Panc1 (cell line): ENCODE measurements around the gene CHRM1. TPM values are rescaled to one million over a fixed set of nuclear protein-coding genes. Genes with fewer than 3 reads are reported as not detected.
A peak's percentile ranks its signal among the peaks of the same experiment; 100 is the strongest.

Experiments used
- ATAC-seq: fragments of 200-7000 bp; cut with Tn5 transposase; 2 replicates; pipeline ENCODE4 v1.9.1; 2020; ENCODE audit warnings: mild to moderate bottlenecking, moderate library complexity
- BruUV-seq: library from RNA; stranded (reverse); fragments of 400-500 nt; replicated peaks from 2 replicates; lab custom pipeline; 2021; lab: Mats Ljungman, UMichigan
- CTCF ChIA-PET: fragments of 300-600 bp; sonication (Branson Sonifier 250); formaldehyde crosslinking; loops from one replicate; lab custom pipeline; 2022; ENCODE audit warnings: antibody characterized with exemption; lab: Charles Lee
- POLR2A ChIA-PET: fragments of 300-600 bp; sonication (Branson Sonifier 250); formaldehyde crosslinking; loops from one replicate; lab custom pipeline; 2022; ENCODE audit warnings: antibody characterized with exemption; lab: Charles Lee
- DNase-seq: peaks from one replicate; pipeline ENCODE4 v3.0.0-alpha.2; 2010; ENCODE audit warnings: low read depth, low spot score
- H3K27ac ChIP-seq: 2 replicates; pipeline ENCODE4 v1.5.1; 2011; ENCODE audit warnings: mild to moderate bottlenecking, low read length, inconsistent platforms
- H3K27me3 ChIP-seq: fragments of 200-500 bp; sonication (Bioruptor generic); 2 replicates; pipeline ENCODE4 v1.6.0; 2014; ENCODE audit warnings: low read length, inconsistent platforms; ENCODE audit not compliant: control insufficient read depth, insufficient read depth
- H3K36me3 ChIP-seq: fragments of 200-500 bp; sonication (Bioruptor generic); 2 replicates; pipeline ENCODE4 v1.5.1; 2014; ENCODE audit warnings: inconsistent platforms, mild to moderate bottlenecking, low read length, moderate library complexity; ENCODE audit not compliant: control insufficient read depth, insufficient read depth
- H3K4me1 ChIP-seq: 2 replicates; pipeline ENCODE4 v1.5.1; 2011; ENCODE audit warnings: inconsistent platforms, mild to moderate bottlenecking, low read length, moderate library complexity; ENCODE audit not compliant: control insufficient read depth, insufficient read depth
- H3K4me3 ChIP-seq, 2 experiments: 2 replicates each; pipeline ENCODE4 v1.5.1; 2011 to 2012; ENCODE audit warnings: low read depth in 2 of 2, low read length in 2 of 2, mild to moderate bottlenecking in 2 of 2, inconsistent platforms in 1 of 2, moderate library complexity in 1 of 2
- H3K9me3 ChIP-seq: fragments of 200-500 bp; sonication (Bioruptor generic); 2 replicates; pipeline ENCODE4 v1.5.1; 2014; ENCODE audit warnings: low read depth, mild to moderate bottlenecking, inconsistent platforms, low read length, moderate library complexity; ENCODE audit not compliant: control insufficient read depth, insufficient read depth
- CTCF ChIP-seq: fragments of 450-650 bp; IDR thresholded peaks from 2 replicates; pipeline ENCODE4 v1.5.1; 2017; ENCODE audit warnings: mild to moderate bottlenecking
- POLR2AphosphoS5 ChIP-seq: IDR thresholded peaks from 2 replicates; pipeline ENCODE4 v1.6.1; 2012; ENCODE audit warnings: mild to moderate bottlenecking, low read depth, low read length, moderate library complexity
- SIN3A ChIP-seq: IDR thresholded peaks from 2 replicates; pipeline ENCODE4 v1.6.1; 2012; ENCODE audit warnings: low read depth, mild to moderate bottlenecking, low read length, moderate library complexity, borderline replicate concordance; ENCODE audit not compliant: insufficient read depth
- TCF7L2 ChIP-seq: IDR thresholded peaks from 2 replicates; pipeline ENCODE4 v1.6.1; 2011; ENCODE audit warnings: mild to moderate bottlenecking, low read depth, low read length, inconsistent platforms
- in situ Hi-C: cut with HindIII; loops from 2 replicates; pipeline ENCODE4 v1.10.0; 2016; ENCODE audit warnings: low sequenced_read_pairs, low pct_unique_long_range_greater_than_20kb
- intact Hi-C: fragments of 100-400 bp; cut with micrococcal nuclease; formaldehyde crosslinking; loops from one replicate; pipeline ENCODE4 v1.10.0; 2022; ENCODE audit not compliant: unreplicated experiment
- total RNA-seq: library from RNA; stranded (reverse); gene quantifications from one replicate; pipeline ENCODE4 v1.2.1, GENCODE V29; 2021; ENCODE audit not compliant: unreplicated experiment
- TF ChIP-seq, protein P1 (sequence below), 2 experiments: IDR thresholded peaks; 2 replicates each; pipeline ENCODE4 v1.6.1; 2011 to 2012; ENCODE audit warnings: low read depth in 2 of 2, control low read depth in 1 of 2, low read length in 1 of 2, mild to moderate bottlenecking in 1 of 2, moderate library complexity in 1 of 2; ENCODE audit not compliant: insufficient read depth in 1 of 2

Gene CHRM1
- total RNA-seq, 1 experiment from 2014 or later: not detected

GRCh38 chr11:62882431-62882749 is 38.8 kb downstream of the CHRM1 start:
- H3K4me1 ChIP-seq: peaks cover 36% of the 10 kb centered on the region
- POLR2A ChIA-PET: interaction anchor here (2.0 kb wide), 1 partner anchor 41 kb away, joined by 8 read pairs; no protein-coding TSS in a partner anchor
- intact Hi-C loops: no loop called here

GRCh38 chr11:62881579-62882430 is 39.4 kb downstream of the CHRM1 start:
- no peaks in the 10 kb centered on the region for H3K9me3 ChIP-seq
- peaks cover 36% of the 10 kb centered on the region for H3K4me1 ChIP-seq
- CTCF ChIA-PET: interaction anchor here (0.7 kb wide), 1 partner anchor 263 kb away, joined by 3 read pairs; no protein-coding TSS in a partner anchor
- peak overlapping the region; percentile 99 for H3K27ac ChIP-seq
- H3K27me3 ChIP-seq: no peaks in the 10 kb centered on the region
- BruUV-seq: no TSS peak
- peaks cover 34% of the 10 kb centered on the region for H3K36me3 ChIP-seq
- peak; percentile 34 for TF ChIP-seq CTCF
- TF ChIP-seq, protein P1, sequence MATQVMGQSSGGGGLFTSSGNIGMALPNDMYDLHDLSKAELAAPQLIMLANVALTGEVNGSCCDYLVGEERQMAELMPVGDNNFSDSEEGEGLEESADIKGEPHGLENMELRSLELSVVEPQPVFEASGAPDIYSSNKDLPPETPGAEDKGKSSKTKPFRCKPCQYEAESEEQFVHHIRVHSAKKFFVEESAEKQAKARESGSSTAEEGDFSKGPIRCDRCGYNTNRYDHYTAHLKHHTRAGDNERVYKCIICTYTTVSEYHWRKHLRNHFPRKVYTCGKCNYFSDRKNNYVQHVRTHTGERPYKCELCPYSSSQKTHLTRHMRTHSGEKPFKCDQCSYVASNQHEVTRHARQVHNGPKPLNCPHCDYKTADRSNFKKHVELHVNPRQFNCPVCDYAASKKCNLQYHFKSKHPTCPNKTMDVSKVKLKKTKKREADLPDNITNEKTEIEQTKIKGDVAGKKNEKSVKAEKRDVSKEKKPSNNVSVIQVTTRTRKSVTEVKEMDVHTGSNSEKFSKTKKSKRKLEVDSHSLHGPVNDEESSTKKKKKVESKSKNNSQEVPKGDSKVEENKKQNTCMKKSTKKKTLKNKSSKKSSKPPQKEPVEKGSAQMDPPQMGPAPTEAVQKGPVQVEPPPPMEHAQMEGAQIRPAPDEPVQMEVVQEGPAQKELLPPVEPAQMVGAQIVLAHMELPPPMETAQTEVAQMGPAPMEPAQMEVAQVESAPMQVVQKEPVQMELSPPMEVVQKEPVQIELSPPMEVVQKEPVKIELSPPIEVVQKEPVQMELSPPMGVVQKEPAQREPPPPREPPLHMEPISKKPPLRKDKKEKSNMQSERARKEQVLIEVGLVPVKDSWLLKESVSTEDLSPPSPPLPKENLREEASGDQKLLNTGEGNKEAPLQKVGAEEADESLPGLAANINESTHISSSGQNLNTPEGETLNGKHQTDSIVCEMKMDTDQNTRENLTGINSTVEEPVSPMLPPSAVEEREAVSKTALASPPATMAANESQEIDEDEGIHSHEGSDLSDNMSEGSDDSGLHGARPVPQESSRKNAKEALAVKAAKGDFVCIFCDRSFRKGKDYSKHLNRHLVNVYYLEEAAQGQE (IDR thresholded peaks at IDR 0.05; ENCODE audit: insufficient read depth in 1 of 2, low read depth in 2 of 2, low read length in 1 of 2): no peak
- peak; percentile 79 for TF ChIP-seq TCF7L2
- TF ChIP-seq POLR2AphosphoS5: no peak; the same call in 1 of the 2 replicates
- no peak for TF ChIP-seq SIN3A
- ATAC-seq: peak; percentile 60; the same call in 1 of the 2 replicates
- H3K4me3 ChIP-seq: peak overlapping the region; percentile 76 to 86
- intact Hi-C loops (no loop called here), in situ Hi-C loops (no loop called here)
- DNase-seq: peak; percentile 81
- POLR2A ChIA-PET: interaction anchor here (0.5 to 2.0 kb wide), 5 partner anchors 25 to 365 kb away, joined by 3 to 8 read pairs (median 3); no protein-coding TSS in a partner anchor

More at GRCh38 chr11:62882431-62882749, 38.8 kb downstream of the CHRM1 start:
- in situ Hi-C loops: no loop called here
- no TSS peak for BruUV-seq
- H3K36me3 ChIP-seq: peaks cover 37% of the 10 kb centered on the region
- no peaks in the 10 kb centered on the region for H3K27me3 ChIP-seq
- no peak for DNase-seq
- no peak for ATAC-seq
- H3K9me3 ChIP-seq: no peaks in the 10 kb centered on the region
- TF ChIP-seq, protein P1 (IDR thresholded peaks at IDR 0.05; ENCODE audit: insufficient read depth in 1 of 2, low read depth in 2 of 2, low read length in 1 of 2): no peak
- no peak for TF ChIP-seq TCF7L2
- TF ChIP-seq CTCF: no peak
- TF ChIP-seq POLR2AphosphoS5: no peak
- TF ChIP-seq SIN3A: no peak
- CTCF ChIA-PET: no interaction called here
- peak overlapping the region; percentile 99 for H3K27ac ChIP-seq
- peak overlapping the region; percentile 76 to 86 for H3K4me3 ChIP-seq
